Retinal pigment epithelial cell (primary cell): ENCODE measurements around the gene FASTK.

Source experiments
- DNase-seq: peaks from one replicate; pipeline ENCODE4 v3.0.0-alpha.2; 2010; ENCODE audit warnings: low read depth
- H3K4me3 ChIP-seq: 2 replicates; pipeline ENCODE4 v1.5.1; 2011; ENCODE audit warnings: mild to moderate bottlenecking, low read length, control low read depth, moderate library complexity
- TF ChIP-seq, protein P1 (sequence below): conservative IDR thresholded peaks from 2 replicates; pipeline ENCODE4 v1.5.1; 2011; ENCODE audit warnings: low read depth, low read length, control low read depth, inconsistent platforms

FASTK gene

DNA sequence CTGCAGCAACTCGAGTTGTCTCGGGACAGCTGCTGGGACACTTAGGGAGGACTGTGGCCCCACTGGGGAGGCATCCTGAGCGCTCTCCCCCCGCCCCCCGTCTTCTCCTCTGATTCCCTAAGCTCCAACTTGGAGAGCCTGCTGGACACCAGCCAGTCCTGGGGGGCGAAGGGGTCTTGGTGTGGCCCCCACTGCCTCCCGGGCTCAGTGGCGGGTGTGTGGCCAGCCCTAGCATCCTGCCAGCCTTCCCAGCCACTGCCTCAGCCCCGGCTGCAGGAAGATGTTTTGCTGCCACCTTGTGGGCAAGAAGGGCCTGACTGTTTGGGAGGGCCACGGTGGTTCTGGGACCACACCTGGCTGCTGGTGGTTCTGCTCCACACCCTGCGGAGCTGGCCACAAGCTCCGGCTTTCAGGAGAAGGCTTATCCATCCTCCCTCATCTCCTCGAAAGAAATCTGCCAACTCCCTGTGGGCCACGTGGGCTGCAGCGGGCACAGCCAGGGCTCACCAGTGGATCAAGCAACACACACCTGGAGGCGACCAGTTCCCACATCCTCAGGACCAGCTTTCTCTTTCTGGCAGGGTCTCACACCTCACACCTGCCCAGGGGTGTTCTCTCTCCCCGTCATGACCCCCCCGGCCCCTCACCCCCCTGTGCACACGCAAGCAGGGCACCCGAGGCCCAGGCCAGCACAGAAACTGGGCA is 30.5 kb upstream of the FASTK start:
- TF ChIP-seq, protein P1, sequence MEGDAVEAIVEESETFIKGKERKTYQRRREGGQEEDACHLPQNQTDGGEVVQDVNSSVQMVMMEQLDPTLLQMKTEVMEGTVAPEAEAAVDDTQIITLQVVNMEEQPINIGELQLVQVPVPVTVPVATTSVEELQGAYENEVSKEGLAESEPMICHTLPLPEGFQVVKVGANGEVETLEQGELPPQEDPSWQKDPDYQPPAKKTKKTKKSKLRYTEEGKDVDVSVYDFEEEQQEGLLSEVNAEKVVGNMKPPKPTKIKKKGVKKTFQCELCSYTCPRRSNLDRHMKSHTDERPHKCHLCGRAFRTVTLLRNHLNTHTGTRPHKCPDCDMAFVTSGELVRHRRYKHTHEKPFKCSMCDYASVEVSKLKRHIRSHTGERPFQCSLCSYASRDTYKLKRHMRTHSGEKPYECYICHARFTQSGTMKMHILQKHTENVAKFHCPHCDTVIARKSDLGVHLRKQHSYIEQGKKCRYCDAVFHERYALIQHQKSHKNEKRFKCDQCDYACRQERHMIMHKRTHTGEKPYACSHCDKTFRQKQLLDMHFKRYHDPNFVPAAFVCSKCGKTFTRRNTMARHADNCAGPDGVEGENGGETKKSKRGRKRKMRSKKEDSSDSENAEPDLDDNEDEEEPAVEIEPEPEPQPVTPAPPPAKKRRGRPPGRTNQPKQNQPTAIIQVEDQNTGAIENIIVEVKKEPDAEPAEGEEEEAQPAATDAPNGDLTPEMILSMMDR, result peak; percentile 86
- no peak for DNase-seq
- H3K4me3 ChIP-seq, result no peak overlapping the region

DNA sequence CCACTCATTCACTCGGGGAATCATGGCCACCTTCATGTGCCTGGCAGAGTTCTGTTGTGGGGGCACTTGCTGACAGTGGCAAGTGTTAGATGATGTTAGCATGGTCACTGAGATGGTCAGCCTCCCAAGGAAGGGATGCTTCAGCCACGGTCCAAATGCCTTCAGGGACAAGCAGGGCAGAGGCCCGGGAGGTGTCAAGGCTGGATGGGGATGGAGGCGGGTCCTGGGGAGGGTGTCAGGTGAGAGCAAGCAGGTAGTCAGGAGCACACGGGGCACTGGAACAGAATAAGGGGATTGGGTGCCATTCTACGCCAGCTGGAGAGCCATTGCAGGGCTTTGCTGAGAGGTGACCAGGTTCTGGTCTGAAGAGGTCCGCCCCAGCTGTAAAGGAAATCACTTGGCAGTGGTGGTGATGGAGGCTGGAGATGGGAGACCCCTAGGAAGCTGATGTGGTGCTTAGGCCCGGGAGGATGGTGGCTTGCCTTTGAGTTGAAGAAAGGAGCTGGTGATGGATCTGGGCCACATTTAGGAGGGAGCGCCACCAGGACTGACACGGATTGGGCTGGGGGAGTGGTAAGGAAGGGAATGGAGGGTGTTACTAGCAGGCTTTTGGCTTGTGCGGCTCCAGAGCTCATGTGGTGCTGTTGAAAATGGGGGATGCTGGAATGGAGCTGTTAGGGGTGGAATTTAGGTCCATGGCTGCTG is 29.8 kb upstream of the FASTK start:
- H3K4me3 ChIP-seq, result no peak overlapping the region
- TF ChIP-seq, protein P1, result no peak
- no peak for DNase-seq

DNA sequence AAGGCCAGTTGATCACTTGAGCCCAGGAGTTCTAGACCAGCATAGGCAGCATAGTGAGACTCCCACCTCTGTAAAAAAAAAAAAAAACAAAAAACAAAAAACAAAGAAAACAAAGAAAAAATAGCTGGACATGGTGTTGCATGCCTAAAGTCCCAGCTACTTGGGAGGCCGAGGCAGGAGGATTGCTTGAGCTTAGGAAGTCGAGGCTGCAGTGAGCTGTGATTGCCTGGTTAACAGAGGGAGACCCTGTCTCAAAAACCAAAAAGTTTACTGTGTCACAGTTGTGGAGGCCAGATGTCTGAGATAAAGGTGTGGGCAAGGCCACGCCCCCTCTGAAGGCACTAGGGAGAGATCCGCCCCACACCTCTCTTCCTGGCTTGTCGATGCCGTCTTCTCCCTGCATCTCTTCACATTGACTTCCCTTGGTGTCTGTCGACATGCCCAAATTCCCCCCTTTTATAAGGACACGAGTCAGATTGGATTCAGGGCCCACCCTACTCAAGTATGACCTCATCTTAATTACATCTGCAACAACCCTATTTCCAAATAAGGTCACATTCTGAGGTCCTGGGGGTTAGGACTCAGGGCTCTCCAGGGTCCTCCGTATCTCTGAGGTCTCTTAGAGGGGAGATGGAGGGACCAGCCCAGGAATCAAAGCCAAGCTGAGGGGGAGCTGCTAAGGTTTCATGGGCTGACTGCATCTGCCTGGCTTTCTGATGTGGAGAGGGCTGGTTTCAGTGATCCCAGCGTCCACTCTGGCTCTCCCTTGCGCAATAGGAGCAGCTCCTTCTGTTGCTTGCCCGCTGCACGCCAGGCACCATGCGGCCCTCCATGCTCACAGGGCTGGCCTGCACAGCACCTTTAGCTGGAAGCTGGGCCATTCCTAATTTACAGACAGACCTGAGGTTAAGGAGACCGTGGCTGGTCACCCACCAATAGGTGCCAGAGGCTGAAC is 28.8 kb upstream of the FASTK start:
- no peak for DNase-seq
- TF ChIP-seq, protein P1, result no peak
- no peak overlapping the region for H3K4me3 ChIP-seq

DNA sequence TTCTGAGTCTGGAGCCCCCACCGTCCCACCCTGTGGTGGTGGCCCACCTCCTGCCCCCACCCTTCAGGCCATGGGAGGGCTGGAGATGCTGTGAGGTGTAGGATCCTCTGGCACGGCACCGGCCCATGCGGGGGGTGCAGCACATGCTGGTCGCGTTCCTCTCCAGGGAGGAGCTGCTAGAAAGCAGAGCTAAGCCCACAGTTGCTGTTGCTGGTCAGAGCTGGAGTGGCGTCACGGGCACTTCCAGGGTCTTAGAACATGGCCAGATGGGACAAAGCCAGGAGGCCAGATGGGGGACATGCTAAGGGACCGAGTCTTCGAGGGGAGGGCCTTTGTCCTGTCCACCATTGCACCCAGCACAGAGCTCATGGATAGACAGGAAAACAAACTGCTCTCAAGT is 27.3 kb upstream of the FASTK start:
- TF ChIP-seq, protein P1, result no peak
- no peak for DNase-seq
- no peak overlapping the region for H3K4me3 ChIP-seq

DNA sequence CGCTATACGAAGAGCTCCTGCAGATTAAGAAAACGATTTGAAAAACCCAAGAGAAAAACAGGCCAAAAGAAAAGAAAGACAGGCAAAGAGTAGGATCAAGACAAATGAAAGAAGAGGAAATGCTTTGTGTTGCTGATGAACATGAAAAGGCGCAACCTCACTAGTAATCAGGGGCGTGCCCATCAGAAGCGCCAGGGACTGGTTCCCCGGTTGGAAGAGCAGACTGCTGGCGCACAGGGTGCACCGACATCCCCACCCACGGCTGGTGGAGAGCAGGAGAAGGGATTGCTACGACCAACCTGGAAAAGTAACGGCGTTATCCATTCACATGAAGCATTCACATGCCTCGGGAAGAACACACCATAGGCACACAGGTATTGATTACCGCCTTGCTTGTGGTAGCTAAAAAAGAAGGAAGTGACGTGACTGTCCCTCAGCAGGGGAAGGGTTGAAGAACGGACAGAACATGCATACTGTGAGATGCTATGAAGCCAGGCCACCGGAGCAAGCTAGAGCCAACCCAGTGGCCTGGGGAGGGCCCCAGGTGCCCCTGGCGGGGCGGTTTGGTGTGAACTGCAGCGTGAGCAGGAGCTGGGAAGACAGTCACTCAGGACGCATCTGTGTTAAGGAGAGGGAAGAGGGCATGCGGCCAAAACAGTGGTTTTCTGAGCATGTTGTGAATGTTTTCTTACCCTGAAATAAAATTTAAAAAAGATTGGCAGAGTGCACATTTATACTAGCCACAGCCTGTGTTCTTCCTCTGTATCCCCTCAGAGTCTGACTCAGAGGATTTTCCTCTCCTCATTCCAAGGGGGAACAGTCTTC is 24.0 kb upstream of the FASTK start:
- no peak for DNase-seq
- TF ChIP-seq, protein P1, result no peak
- H3K4me3 ChIP-seq, result no peak overlapping the region

DNA sequence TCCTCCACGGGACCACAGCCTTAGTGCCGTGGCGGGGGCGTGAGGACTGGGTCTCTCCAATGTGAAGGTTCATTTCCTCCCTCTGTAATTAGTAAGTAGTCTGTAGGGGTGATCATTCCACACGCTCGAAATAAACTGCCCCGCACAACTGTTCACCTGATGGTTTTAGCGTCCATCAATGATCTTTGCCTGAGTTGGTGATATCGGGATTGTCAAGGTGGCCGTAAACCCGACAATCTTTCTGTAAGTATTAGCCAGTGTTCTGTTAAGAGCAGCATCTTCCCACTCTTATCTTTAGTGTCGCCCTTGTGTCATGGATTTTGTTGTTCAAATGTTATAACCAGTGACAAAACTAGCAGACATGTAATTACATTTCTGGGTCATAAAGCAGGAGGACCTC is 23.4 kb upstream of the FASTK start:
- DNase-seq, result no peak
- H3K4me3 ChIP-seq, result no peak overlapping the region
- TF ChIP-seq, protein P1, result no peak
